Measurements from ENCODE around the gene ACOX1. TPM values are rescaled to one million over a fixed set of nuclear protein-coding genes. Genes with fewer than 3 reads are reported as not detected.

Gene ACOX1
- total RNA-seq, 4 donors from 2014 or later, result 46.9 to 73.3 (median 62.3) TPM

- 88 to 93% methylated on average over 6 of the region's 6 CpGs for WGBS, 2 donors
- Histone ChIP-seq H3K27me3 (no peaks in the 10 kb centered on the region), H3K9me3 (no peaks in the 10 kb centered on the region), H3K4me1 (peaks cover 13 to 49% (median 28%) of the 10 kb centered on the region in 3 donors), H3K27ac (no peak overlapping the region), H3K4me3 (no peak overlapping the region), H3K36me3 (peaks cover 10 to 57% (median 27%) of the 10 kb centered on the region in 3 donors)
- no peak for DNase-seq
- TF ChIP-seq POLR2A (IDR thresholded peaks at IDR 0.05) (no peak), CTCF (IDR thresholded peaks at IDR 0.05) (no peak)
- intact Hi-C loops (cut with DNase I), result no loop called here
Measured at GRCh38 chr17:75902406-75902805, 76.6 kb downstream of the ACOX1 start.

GRCh38 chr17:75901727-75902126 lies 77.2 kb downstream of the ACOX1 start:
- TF ChIP-seq CTCF (IDR thresholded peaks at IDR 0.05), result no peak
- H3K27me3 ChIP-seq, result no peaks in the 10 kb centered on the region
- WGBS, 2 donors, result 90 to 98% methylated on average over 7 to 12 of the region's 18 CpGs
- no peak overlapping the region for H3K4me3 ChIP-seq
- no peak overlapping the region for H3K27ac ChIP-seq
- no peaks in the 10 kb centered on the region for H3K9me3 ChIP-seq
- peaks cover 10 to 57% (median 27%) of the 10 kb centered on the region in 3 donors for H3K36me3 ChIP-seq
- no peak for DNase-seq
- H3K4me1 ChIP-seq, result peaks cover 20 to 53% (median 33%) of the 10 kb centered on the region in 3 donors
- intact Hi-C loops (cut with DNase I), result no loop called here

- 72 to 79% methylated on average over 5 to 6 of the region's 13 CpGs for whole genome bisulfite sequencing, 2 donors
- DNase-seq, result no peak
- Histone ChIP-seq H3K36me3 (peaks cover 10 to 57% (median 27%) of the 10 kb centered on the region in 3 donors), H3K27ac (no peak overlapping the region), H3K27me3 (no peaks in the 10 kb centered on the region), H3K4me3 (no peak overlapping the region), H3K4me1 (peaks cover 21 to 49% (median 28%) of the 10 kb centered on the region in 3 donors), H3K9me3 (no peaks in the 10 kb centered on the region)
- intact Hi-C loops (cut with DNase I), result no loop called here
- no peak for TF ChIP-seq CTCF (IDR thresholded peaks at IDR 0.05)
- TF ChIP-seq POLR2A (IDR thresholded peaks at IDR 0.05), result no peak
Measured at GRCh38 chr17:75900691-75901533, 78.1 kb downstream of the ACOX1 start.

- Histone ChIP-seq H3K27me3 (no peaks in the 10 kb centered on the region), H3K4me1 (peaks cover 28 to 50% (median 31%) of the 10 kb centered on the region in 3 donors), H3K27ac (no peak overlapping the region), H3K9me3 (no peaks in the 10 kb centered on the region), H3K36me3 (peaks cover 10 to 57% (median 27%) of the 10 kb centered on the region in 3 donors), H3K4me3 (no peak overlapping the region)
- 91% methylated on average over 8 to 11 of the region's 23 CpGs for WGBS, 2 donors
- no peak for DNase-seq
- TF ChIP-seq CTCF (IDR thresholded peaks at IDR 0.05) (no peak), POLR2A (IDR thresholded peaks at IDR 0.05) (no peak)
- intact Hi-C loops (cut with DNase I), result no loop called here
Measured at GRCh38 chr17:75899767-75900468, 79.0 kb downstream of the ACOX1 start.

GRCh38 chr17:75899353-75899752 lies 79.6 kb downstream of the ACOX1 start:
- H3K4me3 ChIP-seq, result no peak overlapping the region
- no peak for DNase-seq
- 80 to 84% methylated on average over 1 to 9 of the region's 13 CpGs for WGBS, 2 donors
- TF ChIP-seq CTCF (IDR thresholded peaks at IDR 0.05), result no peak
- TF ChIP-seq POLR2A (IDR thresholded peaks at IDR 0.05), result no peak
- H3K27me3 ChIP-seq, result no peaks in the 10 kb centered on the region
- intact Hi-C loops (cut with DNase I), result no loop called here
- peaks cover 34 to 54% (median 36%) of the 10 kb centered on the region in 3 donors for H3K4me1 ChIP-seq
- H3K9me3 ChIP-seq, result no peaks in the 10 kb centered on the region
- peaks cover 10 to 57% (median 27%) of the 10 kb centered on the region in 3 donors for H3K36me3 ChIP-seq
- H3K27ac ChIP-seq, result no peak overlapping the region
